Naive thymus-derived CD4-positive, alpha-beta T cell (primary cell): ENCODE data around the gene PPARG. TPM values are rescaled to one million over a fixed set of nuclear protein-coding genes. Genes with fewer than 3 reads are reported as not detected.

Experiments used
- ATAC-seq: fragments of 150-1000 bp; cut with Tn5 transposase; 2 replicates; pipeline ENCODE4 v1.10.0; 2021; ENCODE audit warnings: mild to moderate bottlenecking, moderate library complexity
- CTCF ChIA-PET: fragments of 350-600 bp; sonication (Branson Sonifier 250); formaldehyde crosslinking; loops from one replicate; lab custom pipeline; 2021; ENCODE audit warnings: antibody characterized with exemption; lab: Charles Lee
- POLR2A ChIA-PET: fragments of 350-600 bp; sonication (Branson Sonifier 250); formaldehyde crosslinking; loops from one replicate; lab custom pipeline; 2021; ENCODE audit warnings: antibody characterized with exemption, inconsistent platforms; lab: Charles Lee
- DNase-seq, 9 donors: peaks; one replicate each; pipeline versions ENCODE4 v3.0.0 to v3.0.0-alpha.2; 2020 to 2022; ENCODE audit warnings: mixed read lengths in 1 of 9
- H3K27ac ChIP-seq: one replicate; pipeline ENCODE4 v1.7.0; 2013; ENCODE audit warnings: mild to moderate bottlenecking, low read depth, low read length, moderate library complexity
- H3K27me3 ChIP-seq, 2 donors: one replicate each; pipeline ENCODE4 v1.7.0; 2013; ENCODE audit warnings: low read length in 2 of 2, mild to moderate bottlenecking in 2 of 2, moderate library complexity in 2 of 2; ENCODE audit not compliant: control insufficient read depth in 2 of 2, insufficient read depth in 2 of 2
- H3K36me3 ChIP-seq, 3 experiments: 1 replicate in 2 of 3; 2 replicates in 1 of 3; pipeline ENCODE4 v1.7.0; 2013; ENCODE audit warnings: low read length in 3 of 3, mild to moderate bottlenecking in 3 of 3, moderate library complexity in 1 of 3; ENCODE audit not compliant: insufficient read depth in 3 of 3, control insufficient read depth in 2 of 3
- H3K4me1 ChIP-seq, 2 donors: one replicate each; pipeline ENCODE4 v1.7.0; 2013; ENCODE audit warnings: low read length in 2 of 2, mild to moderate bottlenecking in 2 of 2, moderate library complexity in 1 of 2; ENCODE audit not compliant: control insufficient read depth in 2 of 2, insufficient read depth in 2 of 2
- H3K4me3 ChIP-seq: 2 replicates; pipeline ENCODE4 v1.7.0; 2013; ENCODE audit warnings: mild to moderate bottlenecking, low read length
- H3K9me3 ChIP-seq, 3 experiments: 1 replicate in 2 of 3; 2 replicates in 1 of 3; pipeline ENCODE4 v1.7.0; 2013; ENCODE audit warnings: low read length in 3 of 3; ENCODE audit not compliant: control insufficient read depth in 2 of 3
- H3K27ac Mint-ChIP-seq, 9 donors: one replicate each; pipeline ENCODE4 v1.8.0; 2020 to 2022; ENCODE audit warnings: mixed read lengths in 9 of 9, mild to moderate bottlenecking in 8 of 9, moderate library complexity in 5 of 9, inconsistent platforms in 2 of 9
- H3K27me3 Mint-ChIP-seq, 5 donors: one replicate each; pipeline ENCODE4 v1.8.0; 2021 to 2022; ENCODE audit warnings: mixed read lengths in 5 of 5, mild to moderate bottlenecking in 1 of 5
- H3K36me3 Mint-ChIP-seq, 5 donors: one replicate each; pipeline ENCODE4 v1.8.0; 2020 to 2022; ENCODE audit warnings: mixed read lengths in 5 of 5, mild to moderate bottlenecking in 3 of 5, inconsistent platforms in 1 of 5
- H3K4me1 Mint-ChIP-seq, 7 donors: one replicate each; pipeline ENCODE4 v1.8.0; 2020 to 2022; ENCODE audit warnings: mixed read lengths in 7 of 7, mild to moderate bottlenecking in 3 of 7, inconsistent platforms in 1 of 7
- H3K4me3 Mint-ChIP-seq, 10 donors: one replicate each; pipeline ENCODE4 v1.8.0; 2020 to 2022; ENCODE audit warnings: mild to moderate bottlenecking in 10 of 10, mixed read lengths in 10 of 10, moderate library complexity in 6 of 10, inconsistent platforms in 2 of 10
- H3K9me3 Mint-ChIP-seq, 11 donors: one replicate each; pipeline ENCODE4 v1.8.0; 2020 to 2022; ENCODE audit warnings: mixed read lengths in 11 of 11, mild to moderate bottlenecking in 4 of 11, inconsistent platforms in 1 of 11, moderate library complexity in 1 of 11
- intact Hi-C, 2 donors: fragments of 100-400 bp; cut with micrococcal nuclease; formaldehyde crosslinking; loops; one replicate each; pipeline ENCODE4 v1.15.1; 2023
- polyA plus RNA-seq, 2 donors: library from polyadenylated mRNA; unstranded; fragments of 300-500 nt; fragmentation: Illumina TruSeq; gene quantifications; one replicate each; pipeline ENCODE4 v1.2.3, GENCODE V29; 2021
- total RNA-seq, 6 experiments: library from RNA in 5 of 6; stranded (reverse) in 5 of 6; gene quantifications; 1 replicate in 5 of 6; 2 replicates in 1 of 6; pipeline ENCODE4 v1.2.3 and lab custom pipeline; 2021 to 2026

Gene PPARG
- 1 to 10 TPM in 1 of 5 experiments, under 1 TPM in 3, not detected in 1; 0.37 to 2.1 (median 0.51) TPM for total RNA-seq
- polyA plus RNA-seq: not detected
- total RNA-seq (lab: John Stamatoyannopoulos, UW): 0.40 reads per million

DNA sequence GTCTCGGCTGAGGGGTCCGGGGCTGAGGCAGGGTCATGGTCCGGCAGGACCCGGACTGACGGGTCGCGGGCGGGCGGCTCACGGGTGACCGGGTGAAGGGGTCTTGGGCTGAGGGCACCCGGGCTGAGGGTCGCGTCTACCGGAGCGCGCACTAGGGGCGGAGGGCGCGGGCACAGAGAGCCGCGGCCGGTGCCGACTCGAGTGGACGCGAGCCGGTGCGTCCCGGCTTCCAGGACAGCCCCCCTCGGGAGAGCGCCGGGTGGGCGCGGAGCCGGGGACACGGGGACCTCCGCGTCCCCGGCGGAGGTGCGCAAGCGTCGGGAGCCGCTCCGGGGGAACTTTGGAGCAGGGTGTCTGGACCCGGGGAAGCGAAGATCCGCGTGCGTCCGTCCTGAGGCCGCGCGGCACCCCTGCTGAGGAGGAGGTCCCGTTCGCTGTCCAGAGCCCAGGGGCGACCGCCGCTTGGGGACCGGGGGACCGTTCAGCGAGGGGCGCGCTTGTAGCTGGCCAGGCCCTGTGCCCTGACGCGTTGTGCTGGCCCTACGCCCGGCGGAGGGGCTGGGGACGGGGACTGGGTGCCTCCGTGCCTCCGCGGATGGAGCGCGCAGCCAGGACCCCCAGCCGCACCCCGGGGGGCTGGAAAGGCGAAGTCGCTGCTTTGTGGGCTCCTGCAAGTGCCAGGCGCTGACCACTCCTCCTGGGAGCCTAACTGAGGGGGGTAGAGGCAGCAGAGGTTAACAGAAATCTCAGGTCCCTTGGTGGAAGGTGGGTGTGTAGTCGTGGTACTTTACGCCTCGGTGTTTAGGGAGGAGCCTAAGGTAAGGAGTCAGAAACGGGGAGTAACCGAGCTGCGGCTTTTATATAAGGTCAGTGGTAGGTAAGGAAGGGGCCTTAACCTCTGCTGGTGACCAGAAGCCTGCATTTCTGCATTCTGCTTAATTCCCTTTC lies at the start of gene PPARG:
Gene PPARG (plus strand): TSS at position 889 of the 948 bp plus-strand sequence. CDS start 90,642 bp downstream, outside the sequence.
- ATAC-seq: no peak
- ChIA-PET CTCF (no interaction called here), POLR2A (no interaction called here)
- no peak within 1 kb of the TSS for H3K27ac ChIP-seq
- H3K9me3 ChIP-seq: peaks cover 0 to 4% (median 0%) of the 10 kb centered on the region in 3 experiments
- H3K27me3 ChIP-seq: peaks cover 0 to 5% of the 10 kb centered on the region in 2 donors
- peaks cover 0 to 18% (median 8%) of the 10 kb centered on the region in 7 donors for H3K4me1 Mint-ChIP-seq
- no peak within 1 kb of the TSS for H3K4me3 ChIP-seq
- peaks cover 0 to 13% (median 0%) of the 10 kb centered on the region in 11 donors for H3K9me3 Mint-ChIP-seq
- peak within 1 kb of the TSS in 4 of 10 donors; percentile 25 to 49 (median 36) for H3K4me3 Mint-ChIP-seq
- no peak within 1 kb of the TSS for H3K27ac Mint-ChIP-seq
- intact Hi-C loops: no loop called here
- peak in 2 of 9 donors; percentile 8 to 23 for DNase-seq
- H3K4me1 ChIP-seq: no peaks in the 10 kb centered on the region
- H3K27me3 Mint-ChIP-seq: peaks cover 48 to 69% (median 56%) of the 10 kb centered on the region in 5 donors
- H3K36me3 ChIP-seq: no peaks in the 10 kb centered on the region
- peaks cover 0 to 5% (median 0%) of the 10 kb centered on the region in 5 donors for H3K36me3 Mint-ChIP-seq

GRCh38 chr3:12239301-12239700 lies 49.6 kb upstream of the PPARG start:
- ATAC-seq: no peak
- no peak for DNase-seq
- peaks cover 0 to 3% of the 10 kb centered on the region in 2 donors for H3K27me3 ChIP-seq
- H3K4me1 ChIP-seq: no peaks in the 10 kb centered on the region
- no peaks in the 10 kb centered on the region for H3K36me3 ChIP-seq
- intact Hi-C loops: no loop called here
- no peaks in the 10 kb centered on the region for H3K9me3 ChIP-seq
- Mint-ChIP-seq H3K4me1 (no peaks in the 10 kb centered on the region), H3K4me3 (no peak overlapping the region), H3K27ac (peak overlapping the region in 1 of 9 donors; percentile 56), H3K27me3 (peaks cover 7 to 20% (median 15%) of the 10 kb centered on the region in 5 donors), H3K9me3 (peaks cover 0 to 2% (median 0%) of the 10 kb centered on the region in 11 donors), H3K36me3 (no peaks in the 10 kb centered on the region)
- ChIA-PET CTCF (no interaction called here), POLR2A (no interaction called here)
- H3K4me3 ChIP-seq: no peak overlapping the region
- H3K27ac ChIP-seq: no peak overlapping the region

DNA sequence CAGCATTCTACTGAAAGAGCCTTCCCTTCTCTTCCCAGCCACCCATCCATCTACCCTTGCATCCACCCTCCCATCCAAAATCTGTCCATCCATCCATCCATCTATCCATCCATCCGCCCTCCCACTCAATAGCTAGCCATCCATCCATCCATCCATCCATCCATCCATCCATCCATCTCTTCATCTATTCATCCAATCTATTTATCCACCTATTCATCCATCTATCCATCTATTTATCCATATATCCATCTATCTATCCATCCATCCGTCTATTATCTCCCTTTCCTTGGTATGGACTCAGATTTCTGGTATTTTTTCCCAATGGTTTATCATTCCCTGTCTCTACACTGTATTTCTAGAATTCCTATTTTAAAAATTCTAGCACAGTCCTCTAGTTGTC lies 46.1 kb upstream of the PPARG start:
- Mint-ChIP-seq H3K4me1 (peaks cover 0 to 10% (median 0%) of the 10 kb centered on the region in 7 donors), H3K4me3 (no peak overlapping the region), H3K9me3 (peaks cover 0 to 4% (median 2%) of the 10 kb centered on the region in 11 donors), H3K36me3 (peaks cover 0 to 4% (median 0%) of the 10 kb centered on the region in 5 donors), H3K27ac (no peak overlapping the region), H3K27me3 (peaks cover 7 to 21% (median 16%) of the 10 kb centered on the region in 5 donors)
- H3K4me1 ChIP-seq: no peaks in the 10 kb centered on the region
- POLR2A ChIA-PET: no interaction called here
- no peaks in the 10 kb centered on the region for H3K36me3 ChIP-seq
- CTCF ChIA-PET: no interaction called here
- ATAC-seq: no peak
- DNase-seq: no peak
- H3K27ac ChIP-seq: no peak overlapping the region
- peaks cover 0 to 5% of the 10 kb centered on the region in 2 donors for H3K27me3 ChIP-seq
- intact Hi-C loops: no loop called here
- no peak overlapping the region for H3K4me3 ChIP-seq
- no peaks in the 10 kb centered on the region for H3K9me3 ChIP-seq

DNA sequence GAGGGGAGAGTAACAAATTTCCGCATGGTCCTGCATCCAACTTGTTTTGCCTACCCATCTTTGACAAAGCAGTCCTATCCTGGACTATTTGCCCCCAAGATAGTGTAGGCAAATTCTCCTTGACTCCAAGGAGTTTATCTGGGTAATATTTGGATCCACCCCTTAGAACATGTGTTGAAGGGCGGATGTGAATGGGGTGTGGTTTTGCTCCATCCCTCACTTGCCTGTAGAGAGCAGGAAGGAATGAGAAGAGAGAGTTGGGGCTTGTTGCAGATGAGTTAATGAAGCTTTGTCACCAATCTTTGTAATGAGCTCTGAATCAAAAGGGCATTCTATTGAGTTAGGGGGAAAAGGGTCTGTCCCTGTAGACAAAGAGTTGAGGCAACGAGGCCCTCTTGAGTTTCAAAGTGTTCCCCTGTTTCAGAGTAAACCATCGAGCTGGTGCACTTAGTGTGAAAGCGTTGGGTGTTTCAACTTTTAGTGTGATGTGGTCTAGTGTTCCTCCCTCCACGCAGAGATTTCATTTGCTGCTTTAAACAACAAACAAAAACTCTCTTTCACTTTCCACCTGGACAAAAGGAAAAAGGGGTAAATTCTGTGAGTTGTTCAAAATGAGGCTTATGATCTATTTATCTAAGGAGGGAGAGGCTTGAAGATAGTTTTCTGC lies 42.2 kb upstream of the PPARG start:
- Histone ChIP-seq H3K36me3 (no peaks in the 10 kb centered on the region), H3K4me1 (no peaks in the 10 kb centered on the region), H3K27me3 (peaks cover 0 to 5% of the 10 kb centered on the region in 2 donors), H3K4me3 (no peak overlapping the region), H3K27ac (no peak overlapping the region), H3K9me3 (no peaks in the 10 kb centered on the region)
- peak in 1 of 9 donors; percentile 9 for DNase-seq
- peaks cover 2 to 20% (median 10%) of the 10 kb centered on the region in 11 donors for H3K9me3 Mint-ChIP-seq
- H3K27me3 Mint-ChIP-seq: peaks cover 6 to 42% (median 26%) of the 10 kb centered on the region in 5 donors
- H3K27ac Mint-ChIP-seq: peak overlapping the region in 2 of 9 donors; percentile 28 to 54
- H3K4me1 Mint-ChIP-seq: peaks cover 0 to 10% (median 0%) of the 10 kb centered on the region in 7 donors
- ChIA-PET POLR2A (no interaction called here), CTCF (no interaction called here)
- peak overlapping the region in 2 of 10 donors; percentile 4 to 6 for H3K4me3 Mint-ChIP-seq
- ATAC-seq: no peak
- H3K36me3 Mint-ChIP-seq: peaks cover 0 to 10% (median 1%) of the 10 kb centered on the region in 5 donors
- intact Hi-C loops: no loop called here

DNA sequence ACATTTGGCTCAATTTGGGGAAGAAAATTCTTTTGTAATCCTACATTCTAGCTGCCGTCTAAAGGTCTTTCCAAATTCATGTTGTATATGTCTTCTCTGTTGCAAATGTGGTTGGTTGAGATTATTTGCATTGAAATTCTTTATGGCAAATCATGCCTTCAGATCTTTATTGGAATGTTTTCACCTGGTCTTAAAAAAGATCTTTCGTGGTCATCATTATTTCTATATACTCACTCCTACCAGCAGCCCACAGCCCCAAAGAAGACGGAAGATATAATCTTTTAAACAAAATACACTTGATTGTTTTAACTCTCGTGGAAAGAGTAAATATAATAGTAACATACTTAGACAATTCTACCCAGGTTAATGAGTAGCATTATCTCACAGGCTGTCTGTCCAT lies 41.5 kb upstream of the PPARG start:
- intact Hi-C loops: no loop called here
- H3K9me3 ChIP-seq: no peaks in the 10 kb centered on the region
- peaks cover 6 to 42% (median 26%) of the 10 kb centered on the region in 5 donors for H3K27me3 Mint-ChIP-seq
- DNase-seq: no peak
- no peaks in the 10 kb centered on the region for H3K36me3 ChIP-seq
- no peak for ATAC-seq
- H3K9me3 Mint-ChIP-seq: peaks cover 2 to 20% (median 10%) of the 10 kb centered on the region in 11 donors
- H3K4me1 Mint-ChIP-seq: peaks cover 0 to 10% (median 0%) of the 10 kb centered on the region in 7 donors
- H3K36me3 Mint-ChIP-seq: peaks cover 0 to 10% (median 1%) of the 10 kb centered on the region in 5 donors
- no peak overlapping the region for H3K4me3 Mint-ChIP-seq
- H3K4me1 ChIP-seq: no peaks in the 10 kb centered on the region
- POLR2A ChIA-PET: no interaction called here
- H3K27ac Mint-ChIP-seq: no peak overlapping the region
- no peak overlapping the region for H3K27ac ChIP-seq
- H3K4me3 ChIP-seq: no peak overlapping the region
- CTCF ChIA-PET: no interaction called here
- peaks cover 0 to 5% of the 10 kb centered on the region in 2 donors for H3K27me3 ChIP-seq

DNA sequence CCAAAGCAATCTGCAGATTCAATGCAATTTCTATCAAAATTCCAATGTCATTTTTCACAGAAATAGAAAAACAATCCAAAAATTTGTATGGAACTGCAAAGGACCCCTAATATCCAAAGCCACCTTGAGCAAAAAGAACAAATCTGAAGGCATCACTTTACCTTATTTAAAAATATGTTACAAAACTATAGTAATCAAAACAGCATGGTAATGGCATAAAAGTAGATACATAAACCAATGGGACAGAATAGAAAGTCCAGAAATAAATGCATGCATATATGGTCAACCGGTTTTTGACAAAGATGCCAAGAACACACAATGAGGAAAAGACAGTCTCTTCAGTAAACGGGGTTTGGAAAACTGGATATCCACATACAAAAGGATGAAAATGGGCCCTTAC lies 39.4 kb upstream of the PPARG start:
- no peaks in the 10 kb centered on the region for H3K36me3 ChIP-seq
- intact Hi-C loops: no loop called here
- no peaks in the 10 kb centered on the region for H3K9me3 ChIP-seq
- no peak overlapping the region for H3K4me3 ChIP-seq
- H3K4me1 ChIP-seq: no peaks in the 10 kb centered on the region
- Mint-ChIP-seq H3K9me3 (peaks cover 4 to 20% (median 10%) of the 10 kb centered on the region in 11 donors), H3K27ac (no peak overlapping the region), H3K4me3 (no peak overlapping the region), H3K4me1 (peaks cover 0 to 10% (median 0%) of the 10 kb centered on the region in 7 donors), H3K36me3 (peaks cover 0 to 10% (median 1%) of the 10 kb centered on the region in 5 donors), H3K27me3 (peaks cover 6 to 42% (median 26%) of the 10 kb centered on the region in 5 donors)
- ChIA-PET POLR2A (no interaction called here), CTCF (interaction anchor here (0.6 kb wide), 1 partner anchor 466 kb away, joined by 5 read pairs; no protein-coding TSS in a partner anchor)
- ATAC-seq (no peak), DNase-seq (no peak)
- H3K27ac ChIP-seq: no peak overlapping the region
- peaks cover 0 to 5% of the 10 kb centered on the region in 2 donors for H3K27me3 ChIP-seq
